ES-I3 (cell line): ENCODE measurements around the gene CASP5.
"Not testable (repeated sequence)": the region's sequence is repeated elsewhere in the genome, so short reads cannot be mapped to it uniquely, and the experiment has no call there.

ENCODE experiments used
- H3K36me3 ChIP-seq: 2 replicates; pipeline ENCODE4 v1.6.1; 2013; ENCODE audit warnings: mild to moderate bottlenecking, low read length, control low read depth, moderate library complexity; ENCODE audit not compliant: insufficient read depth
- H3K4me1 ChIP-seq: 2 replicates; pipeline ENCODE4 v1.6.1; 2013; ENCODE audit warnings: mild to moderate bottlenecking, control low read depth, low read length; ENCODE audit not compliant: insufficient read depth
- H3K9ac ChIP-seq: 2 replicates; pipeline ENCODE4 v1.6.1; 2013; ENCODE audit warnings: low read depth, mild to moderate bottlenecking, low read length, moderate library complexity
- H3K9me3 ChIP-seq: 2 replicates; pipeline ENCODE4 v1.6.1; 2013; ENCODE audit warnings: mild to moderate bottlenecking, low read length, moderate library complexity; ENCODE audit not compliant: control insufficient read depth, insufficient read depth

The CASP5 gene

DNA sequence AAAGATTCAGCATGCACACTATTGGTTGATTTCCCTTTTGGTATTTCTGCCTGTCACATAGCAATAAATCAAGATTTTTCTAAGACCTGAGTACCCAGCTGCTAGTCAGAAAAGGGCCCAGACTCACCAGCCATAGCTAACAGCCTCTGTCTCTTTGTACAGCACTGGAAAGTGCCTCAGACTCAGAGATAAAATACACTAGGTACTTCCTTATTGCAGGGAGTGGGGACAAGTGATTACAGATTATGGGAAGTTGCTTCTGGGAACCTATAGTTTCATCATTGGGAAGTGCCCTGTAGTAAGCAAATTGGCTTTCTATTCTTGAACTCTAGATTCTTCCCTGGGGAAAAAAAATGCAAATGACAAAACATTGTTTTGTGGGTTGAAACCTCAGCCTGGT, at the start of gene CASP5:
Gene CASP5, minus strand, starts transcription at position 166 of the 400 bp plus-strand sequence. Its CDS starts 32 bp downstream, at position 134.
- Histone ChIP-seq H3K4me1 (no peaks in the 10 kb centered on the region), H3K36me3 (no peaks in the 10 kb centered on the region), H3K9ac (no peak within 1 kb of the TSS), H3K9me3 (no peaks in the 10 kb centered on the region; the same call in 1 of the 2 replicates)

DNA sequence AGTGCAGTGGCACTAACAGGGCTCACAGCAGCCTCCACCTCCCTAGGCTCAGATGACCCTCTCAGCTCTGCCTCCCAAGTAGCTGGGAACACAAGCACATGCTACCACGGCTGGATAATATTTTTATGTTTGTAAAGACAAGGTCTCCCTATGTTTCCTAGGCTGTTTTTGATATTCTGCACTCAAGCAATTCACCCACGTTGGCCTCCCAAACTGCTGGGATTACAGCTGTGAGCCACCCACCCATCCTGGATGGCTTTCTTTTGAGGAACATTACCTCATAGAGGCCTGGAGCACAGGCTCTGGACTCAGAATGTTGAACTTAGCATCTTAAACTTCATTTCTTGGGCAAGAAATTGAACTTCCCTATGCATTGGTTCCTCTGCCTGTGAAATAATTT, 49.1 kb upstream of the CASP5 start:
- H3K4me1 ChIP-seq, H3K36me3 ChIP-seq, H3K9me3 ChIP-seq, H3K9ac ChIP-seq: not testable (repeated sequence)

DNA sequence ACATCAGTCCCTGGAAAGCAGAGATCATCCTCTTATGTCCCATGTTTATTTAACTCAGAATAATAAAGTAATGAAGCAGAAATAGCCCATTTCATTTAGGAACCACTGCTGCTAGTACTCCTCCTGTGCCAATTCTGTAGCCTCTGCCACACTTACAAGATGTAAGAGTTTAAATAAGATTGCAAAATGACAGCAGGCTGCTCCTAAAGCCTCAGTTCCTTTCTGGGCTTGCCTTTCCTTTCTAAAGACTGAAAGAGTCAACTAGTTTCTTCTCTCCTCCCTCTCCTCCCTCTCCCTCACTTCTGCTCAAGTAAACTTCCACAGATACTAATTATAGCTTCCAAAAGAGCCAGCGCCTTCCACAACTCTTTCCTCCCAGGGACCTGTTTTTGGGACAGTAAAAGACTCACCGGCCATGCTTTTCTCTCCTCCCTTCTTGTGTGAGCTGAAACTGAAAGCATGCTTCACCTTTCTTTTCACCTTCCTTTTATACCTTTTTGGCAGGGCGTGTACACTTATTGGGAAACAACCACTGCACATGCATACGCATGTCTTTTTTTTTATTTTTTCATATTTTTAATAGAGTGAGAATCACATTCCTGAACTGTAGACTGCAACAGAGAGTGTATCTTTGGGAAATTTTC, 48.2 kb upstream of the CASP5 start:
- H3K9ac ChIP-seq, result no peak overlapping the region
- no peaks in the 10 kb centered on the region for H3K4me1 ChIP-seq
- no peaks in the 10 kb centered on the region for H3K36me3 ChIP-seq
- H3K9me3 ChIP-seq, result no peaks in the 10 kb centered on the region

DNA sequence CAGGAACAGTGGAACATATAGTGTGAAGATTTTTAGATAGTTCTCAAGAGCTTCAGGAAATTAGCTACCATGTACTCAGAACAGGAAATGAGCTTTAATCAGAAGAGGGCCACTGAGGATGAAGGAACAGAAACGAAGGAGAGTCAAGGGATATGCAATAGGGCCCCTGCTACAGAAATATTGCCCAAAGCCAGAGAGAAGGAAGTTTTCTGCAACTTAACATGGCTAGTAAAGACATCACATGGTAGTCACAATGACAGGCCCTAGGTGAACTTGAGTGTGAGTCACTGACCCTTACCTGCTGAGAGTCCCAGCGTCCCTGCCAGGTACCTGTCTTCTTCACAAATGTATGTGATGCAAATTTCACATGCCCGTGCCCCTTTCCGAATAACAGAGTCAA, 47.3 kb upstream of the CASP5 start:
- Histone ChIP-seq H3K36me3 (no peaks in the 10 kb centered on the region), H3K9me3 (no peaks in the 10 kb centered on the region)

DNA sequence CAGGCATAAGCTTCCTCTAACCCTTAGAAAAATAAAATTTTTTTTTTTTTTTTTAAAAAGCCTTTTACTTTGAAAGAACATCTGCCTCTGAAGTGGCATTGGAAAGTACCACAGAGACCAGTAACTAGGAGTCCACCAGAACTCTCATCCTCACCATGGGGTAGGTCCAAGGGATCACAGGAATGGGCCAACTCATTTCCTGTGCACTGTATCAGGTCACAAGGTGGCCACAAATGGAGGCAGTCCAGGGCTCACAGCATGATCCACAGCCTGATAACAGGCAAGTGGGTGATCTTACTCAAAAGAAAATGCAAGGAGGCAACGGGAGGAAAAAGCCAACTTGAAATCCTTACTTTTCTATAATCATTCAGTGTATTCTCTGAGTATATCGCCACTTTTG, 46.8 kb upstream of the CASP5 start:
- not testable (repeated sequence) for H3K4me1 ChIP-seq, H3K9ac ChIP-seq, H3K36me3 ChIP-seq, H3K9me3 ChIP-seq

More for the DNA sequence above, 47.3 kb upstream of the CASP5 start:
- Histone ChIP-seq H3K9ac (no peak overlapping the region), H3K4me1 (no peaks in the 10 kb centered on the region)

DNA sequence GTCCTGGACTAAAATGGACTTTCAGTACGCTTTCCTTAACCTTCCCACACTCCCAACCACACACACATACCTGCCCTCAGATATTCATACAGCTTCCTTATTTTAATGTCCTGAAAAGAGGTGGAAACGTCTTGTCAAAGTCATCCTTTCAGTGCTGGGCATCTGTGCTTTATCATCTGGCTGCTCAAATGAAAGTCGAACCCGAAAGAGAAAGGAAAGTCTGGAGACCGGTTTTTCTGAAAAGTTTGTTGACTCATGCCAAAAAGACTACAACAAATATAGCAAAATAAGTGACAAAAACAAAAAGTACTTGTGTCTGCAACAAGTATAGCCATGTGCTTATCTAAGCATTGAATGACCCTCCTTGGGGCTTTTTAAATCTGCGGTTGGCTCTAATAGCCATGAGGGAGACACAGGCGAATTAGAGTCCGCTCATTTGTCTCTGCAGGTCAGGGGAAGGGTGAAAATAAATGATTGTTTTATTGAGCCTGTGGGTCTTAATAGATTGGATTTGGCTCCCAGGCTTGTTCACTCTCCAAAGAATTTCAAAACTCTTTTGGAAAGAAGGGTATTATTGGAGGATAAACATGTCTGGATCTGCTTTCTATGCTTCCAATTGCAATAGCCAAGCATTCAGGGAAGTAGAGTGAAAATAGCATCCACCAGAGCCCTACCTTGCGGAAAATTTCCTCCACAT, 40.4 kb upstream of the CASP5 start:
- H3K9me3 ChIP-seq, H3K4me1 ChIP-seq, H3K9ac ChIP-seq, H3K36me3 ChIP-seq: not testable (repeated sequence)

DNA sequence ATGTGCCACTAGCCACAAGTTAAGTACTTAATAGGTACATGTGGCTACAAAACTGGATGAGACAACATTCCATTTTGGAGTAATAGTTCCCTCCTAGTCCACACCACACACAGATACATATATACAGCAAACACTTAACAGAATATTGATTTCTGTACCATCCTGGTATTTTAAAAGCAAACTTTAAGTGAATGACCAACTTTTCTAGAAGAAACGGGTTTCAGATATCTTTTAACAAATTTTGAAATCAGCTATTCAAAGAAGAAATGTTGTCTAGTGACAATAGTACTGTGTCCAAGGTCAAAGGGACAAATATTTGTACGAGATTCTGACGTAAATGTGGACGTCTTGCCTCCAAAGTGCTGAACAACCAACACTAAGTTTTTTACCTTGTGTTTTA, 34.5 kb upstream of the CASP5 start:
- no peaks in the 10 kb centered on the region for H3K9me3 ChIP-seq
- no peaks in the 10 kb centered on the region for H3K4me1 ChIP-seq
- no peaks in the 10 kb centered on the region for H3K36me3 ChIP-seq
- no peak overlapping the region for H3K9ac ChIP-seq

DNA sequence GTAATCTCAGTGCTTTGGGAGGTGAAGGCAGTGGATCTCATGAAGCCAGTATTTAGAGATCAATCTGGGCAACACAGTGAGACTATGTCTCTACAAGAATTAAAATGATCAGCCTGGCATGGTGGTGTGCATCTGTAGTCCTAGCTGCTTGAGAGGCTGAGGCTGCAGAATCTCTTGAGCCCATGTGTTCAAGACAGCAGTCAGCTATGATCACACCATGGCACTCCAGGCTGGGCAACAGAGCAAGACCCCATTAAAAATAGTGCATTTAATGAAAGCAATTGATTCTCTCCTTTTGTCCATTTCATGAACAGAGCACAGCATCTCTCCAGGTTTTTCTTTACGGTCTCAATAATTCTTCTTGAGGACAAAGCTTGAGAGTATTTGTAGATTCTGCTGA, 33.5 kb upstream of the CASP5 start:
- Histone ChIP-seq H3K36me3 (no peaks in the 10 kb centered on the region), H3K4me1 (no peaks in the 10 kb centered on the region), H3K9ac (no peak overlapping the region), H3K9me3 (no peaks in the 10 kb centered on the region)

DNA sequence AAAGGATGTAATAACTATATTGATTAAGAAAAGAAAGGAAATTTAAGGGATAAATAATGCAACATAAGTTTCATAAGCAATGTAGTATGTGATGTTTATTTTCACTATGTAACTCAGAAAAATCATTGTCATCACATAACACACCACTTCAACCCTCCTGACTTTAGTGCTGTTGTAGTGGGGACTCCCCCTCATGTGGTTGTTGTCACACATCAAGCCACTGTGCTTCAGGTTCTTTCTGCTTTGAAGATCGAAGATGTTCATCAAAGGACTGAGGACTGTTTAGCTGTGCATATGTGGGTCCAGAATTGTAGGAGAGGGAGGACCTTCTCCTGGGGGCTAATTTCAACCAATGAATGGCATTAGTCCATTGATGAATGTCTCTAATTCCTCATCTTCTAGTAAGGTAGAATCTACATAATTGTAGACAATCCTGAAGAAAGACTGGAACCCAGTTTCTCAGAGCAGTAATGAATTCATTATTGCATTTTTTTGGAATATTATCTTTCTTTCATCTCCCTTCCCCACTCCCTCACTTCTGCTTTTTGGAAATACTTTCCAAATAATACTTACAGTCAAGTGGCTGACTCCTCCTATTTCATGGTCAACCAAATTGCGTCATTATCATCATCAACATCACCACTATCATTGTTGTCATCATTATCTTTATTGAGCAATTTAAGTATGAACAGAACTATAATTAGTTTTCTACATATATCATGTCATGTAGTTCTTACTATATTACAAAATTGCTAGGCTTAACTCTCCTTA, 31.9 kb upstream of the CASP5 start:
- Histone ChIP-seq H3K9ac (no peak overlapping the region), H3K36me3 (no peaks in the 10 kb centered on the region), H3K4me1 (no peaks in the 10 kb centered on the region), H3K9me3 (no peaks in the 10 kb centered on the region)

DNA sequence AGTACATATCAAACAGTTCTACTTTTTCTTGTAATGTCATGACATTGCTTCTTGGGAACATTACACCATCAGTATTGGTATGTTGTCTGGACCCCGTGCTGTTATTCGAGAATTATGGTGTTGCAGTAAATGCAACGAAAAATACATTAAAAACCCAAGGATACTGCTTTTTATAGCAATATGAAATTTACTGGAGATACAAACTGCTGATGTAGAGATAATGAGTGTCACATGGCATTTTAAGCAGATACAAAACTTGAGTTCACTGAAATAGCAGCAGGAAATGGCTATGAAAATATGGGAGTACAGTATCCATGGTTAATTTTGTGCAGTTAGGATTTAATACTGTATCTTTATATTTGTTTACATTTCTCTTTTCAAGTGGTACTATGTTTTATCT, 29.5 kb upstream of the CASP5 start:
- no peaks in the 10 kb centered on the region for H3K9me3 ChIP-seq
- H3K36me3 ChIP-seq, result no peaks in the 10 kb centered on the region
- H3K9ac ChIP-seq, result no peak overlapping the region
- no peaks in the 10 kb centered on the region; the same call in 1 of the 2 replicates for H3K4me1 ChIP-seq

DNA sequence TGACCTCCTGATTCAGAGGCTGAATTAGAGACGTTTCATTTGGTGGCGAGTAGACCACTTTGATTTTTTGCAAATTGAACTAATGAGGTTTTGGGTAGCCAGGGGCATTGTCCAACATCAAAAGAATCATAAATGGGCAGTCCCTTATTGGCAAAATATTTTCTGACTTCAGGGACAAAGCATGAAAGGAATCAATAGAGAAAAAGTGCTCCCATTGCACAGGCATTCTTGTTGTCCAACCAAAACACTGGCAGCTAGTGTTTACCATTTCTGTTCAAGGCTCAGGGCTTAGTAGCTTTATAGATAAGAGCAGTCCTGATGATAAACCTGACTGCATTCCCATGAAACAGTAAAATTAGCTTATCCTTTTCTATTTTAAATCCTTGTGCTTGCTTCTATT, 28.6 kb upstream of the CASP5 start:
- Histone ChIP-seq H3K9me3 (no peaks in the 10 kb centered on the region), H3K9ac (no peak overlapping the region), H3K36me3 (no peaks in the 10 kb centered on the region), H3K4me1 (peaks cover 6% of the 10 kb centered on the region; the same call in 1 of the 2 replicates)

DNA sequence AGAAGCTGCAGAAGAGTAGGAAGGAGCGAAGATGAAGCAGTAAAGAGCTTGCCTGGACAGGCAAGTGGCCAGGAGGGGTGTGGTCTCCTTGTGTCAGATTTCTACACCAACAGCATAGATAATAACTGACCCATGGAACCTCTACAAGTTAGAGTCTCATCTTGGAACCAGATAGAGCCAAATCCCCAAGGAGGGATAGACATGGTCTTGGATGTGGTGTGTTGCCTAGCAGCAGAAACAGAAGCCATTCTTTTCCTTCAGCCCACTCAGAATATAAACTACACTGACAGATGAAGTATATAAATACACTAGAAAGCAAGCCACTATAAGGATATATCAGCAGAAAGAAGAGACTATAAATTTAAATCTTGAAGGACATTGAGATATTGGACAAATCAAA, 26.5 kb upstream of the CASP5 start:
- H3K36me3 ChIP-seq, result no peaks in the 10 kb centered on the region
- no peaks in the 10 kb centered on the region for H3K9me3 ChIP-seq
- no peak overlapping the region for H3K9ac ChIP-seq
- H3K4me1 ChIP-seq, result peaks cover 6% of the 10 kb centered on the region; the same call in 1 of the 2 replicates

DNA sequence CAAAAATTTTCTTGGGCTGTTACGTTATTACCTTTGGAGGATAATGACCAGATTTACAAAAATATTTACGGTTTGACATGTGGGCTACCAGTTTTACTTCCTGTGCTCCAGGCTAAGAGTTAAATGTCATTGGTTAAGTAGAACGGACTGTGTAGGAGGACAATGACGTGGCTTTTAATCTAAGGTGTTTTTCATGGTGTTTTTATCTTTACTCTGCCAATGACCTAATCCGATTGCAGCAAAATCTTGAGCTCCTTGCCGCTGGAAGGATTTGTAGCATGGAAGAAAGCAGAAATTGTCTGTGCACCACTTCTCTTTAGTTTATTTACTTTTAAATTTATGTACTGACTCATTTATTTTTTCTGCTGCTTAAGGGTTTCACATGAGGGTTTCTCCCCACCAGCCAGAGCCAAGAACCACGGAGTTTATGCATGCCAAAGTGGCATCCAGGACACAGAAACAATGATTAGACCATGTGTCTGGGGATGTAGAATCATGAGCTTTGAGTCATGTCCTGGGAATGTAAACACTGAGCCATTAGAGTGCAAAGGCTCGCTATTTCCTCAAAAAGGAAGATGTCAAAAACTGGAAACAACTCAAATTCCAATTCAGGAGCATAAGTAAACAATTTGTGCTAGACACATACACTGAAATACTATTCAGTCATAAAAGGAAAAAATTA, 24.1 kb upstream of the CASP5 start:
- H3K4me1 ChIP-seq, result peaks cover 6% of the 10 kb centered on the region; the same call in 1 of the 2 replicates
- H3K36me3 ChIP-seq, result no peaks in the 10 kb centered on the region
- H3K9me3 ChIP-seq, result no peaks in the 10 kb centered on the region
- H3K9ac ChIP-seq, result no peak overlapping the region

DNA sequence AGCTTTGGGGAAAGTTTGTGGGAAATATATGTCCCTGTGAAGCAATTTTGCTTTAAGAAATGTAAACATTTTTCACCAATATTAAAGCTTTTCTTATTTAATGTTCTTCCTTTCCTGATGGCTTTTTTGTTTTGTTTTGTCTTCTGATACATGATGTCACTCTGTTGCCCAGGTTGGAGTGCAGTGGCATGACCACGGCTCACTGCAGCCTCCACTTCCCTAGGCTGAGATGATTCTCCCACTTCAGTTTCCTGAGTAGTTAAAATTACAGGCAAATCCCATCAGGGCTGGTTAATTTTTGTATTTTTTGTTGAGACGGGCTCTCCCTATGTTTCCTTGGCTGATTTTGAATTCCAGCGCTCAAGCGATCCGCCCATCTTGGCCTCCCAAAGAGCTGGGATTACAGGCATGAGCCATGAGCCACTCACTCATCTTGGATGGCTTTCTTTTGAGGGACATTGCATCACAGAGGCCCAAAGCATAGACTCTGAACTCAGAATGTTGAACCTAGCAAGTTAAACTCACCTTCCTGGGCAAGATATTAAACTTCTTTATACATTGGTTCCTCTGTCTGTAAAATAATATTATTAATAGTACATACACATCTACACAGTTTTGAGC, 22.8 kb upstream of the CASP5 start:
- Histone ChIP-seq H3K9me3 (no peaks in the 10 kb centered on the region), H3K36me3 (no peaks in the 10 kb centered on the region), H3K9ac (no peak overlapping the region), H3K4me1 (peaks cover 6% of the 10 kb centered on the region; the same call in 1 of the 2 replicates)
